Common myeloid progenitor, CD34-positive (primary cell): ENCODE results near the gene WDR64.
"Not testable (repeated sequence)": the region's sequence is repeated elsewhere in the genome, so short reads cannot be mapped to it uniquely, and the experiment has no call there.

Source experiments
- CTCF ChIA-PET: fragments of 350-600 bp; sonication (Branson Sonifier 250); formaldehyde crosslinking; loops from one replicate; lab custom pipeline; 2021; ENCODE audit warnings: antibody characterized with exemption; lab: Charles Lee
- POLR2A ChIA-PET: fragments of 350-600 bp; sonication (Branson Sonifier 250); formaldehyde crosslinking; loops from one replicate; lab custom pipeline; 2021; ENCODE audit warnings: antibody characterized with exemption; lab: Charles Lee
- DNase-seq, 3 donors: peaks; one replicate each; pipeline versions ENCODE4 v3.0.0 to v3.0.0-alpha.2; 2013
- H3K27ac ChIP-seq, 2 experiments: 1 replicate in 1 of 2; 2 replicates in 1 of 2; pipeline ENCODE4 v1.7.0; 2013; ENCODE audit warnings: inconsistent platforms in 2 of 2, low read length in 2 of 2, mild to moderate bottlenecking in 2 of 2, low read depth in 1 of 2, moderate library complexity in 1 of 2; ENCODE audit not compliant: severe bottlenecking in 2 of 2, insufficient read depth in 1 of 2, poor library complexity in 1 of 2
- H3K27me3 ChIP-seq, 5 experiments: replicated peaks in 2 of 5; 1 replicate in 3 of 5; 2 replicates in 2 of 5; pipeline versions ENCODE4 v1.6.1 to v1.7.0; 2013; ENCODE audit warnings: low read length in 4 of 5, mild to moderate bottlenecking in 2 of 5, moderate library complexity in 2 of 5, inconsistent platforms in 1 of 5; ENCODE audit not compliant: insufficient read depth in 5 of 5, control insufficient read depth in 4 of 5
- H3K36me3 ChIP-seq, 4 experiments: 1 replicate in 2 of 4; 2 replicates in 2 of 4; pipeline versions ENCODE4 v1.6.1 to v1.7.0; 2013; ENCODE audit warnings: low read length in 3 of 4, control low read depth in 1 of 4, mild to moderate bottlenecking in 1 of 4; ENCODE audit not compliant: control insufficient read depth in 4 of 4, insufficient read depth in 4 of 4
- H3K4me1 ChIP-seq, 4 experiments: 1 replicate in 3 of 4; 2 replicates in 1 of 4; pipeline versions ENCODE4 v1.6.1 to v1.7.1; 2013; ENCODE audit warnings: low read length in 3 of 4, mild to moderate bottlenecking in 3 of 4, control low read depth in 1 of 4, inconsistent platforms in 1 of 4, moderate library complexity in 1 of 4; ENCODE audit not compliant: control insufficient read depth in 4 of 4, insufficient read depth in 4 of 4; ENCODE audit errors: control extremely low read depth in 1 of 4
- H3K4me3 ChIP-seq, 7 experiments: 1 replicate in 4 of 7; 2 replicates in 3 of 7; pipeline versions ENCODE4 v1.5.1 to v1.7.0; 2013; ENCODE audit warnings: mild to moderate bottlenecking in 7 of 7, low read length in 6 of 7, moderate library complexity in 6 of 7, inconsistent platforms in 2 of 7, low read depth in 2 of 7, control low read depth in 1 of 7; ENCODE audit not compliant: insufficient read depth in 4 of 7, control insufficient read depth in 1 of 7; ENCODE audit errors: extremely low read depth in 1 of 7
- H3K9me3 ChIP-seq, 5 experiments: 1 replicate in 4 of 5; 2 replicates in 1 of 5; pipeline versions ENCODE4 v1.6.1 to v1.7.1; 2013; ENCODE audit warnings: low read length in 4 of 5, mild to moderate bottlenecking in 2 of 5, inconsistent platforms in 1 of 5, low read depth in 1 of 5, moderate library complexity in 1 of 5; ENCODE audit not compliant: control insufficient read depth in 4 of 5, insufficient read depth in 2 of 5; ENCODE audit errors: control extremely low read depth in 1 of 5
- WGBS: methylation state at CpG from one replicate; pipeline ENCODE4 v1.1.5; 2013; ENCODE audit not compliant: insufficient coverage; 5-methylcytosine and 5-hydroxymethylcytosine counted together

Gene WDR64

GRCh38 chr1:241654019-241654418 lies 1.9 kb downstream of the WDR64 start:
- POLR2A ChIA-PET: no interaction called here
- CTCF ChIA-PET: interaction anchor here (1.9 kb wide), 1 partner anchor 12 kb away, joined by 4 read pairs; no protein-coding TSS in a partner anchor

GRCh38 chr1:241654641-241655040 lies 2.6 kb downstream of the WDR64 start:
- WGBS: 100% methylated on average over 1 of the region's 1 CpG
- Histone ChIP-seq H3K4me3 (no peak overlapping the region), H3K36me3 (no peaks in the 10 kb centered on the region), H3K9me3 (no peaks in the 10 kb centered on the region), H3K27me3 (peaks cover 0 to 6% (median 0%) of the 10 kb centered on the region in 5 experiments), H3K27ac (no peak overlapping the region), H3K4me1 (no peaks in the 10 kb centered on the region)
- ChIA-PET CTCF (interaction anchor here (1.9 kb wide), 1 partner anchor 12 kb away, joined by 4 read pairs; no protein-coding TSS in a partner anchor), POLR2A (no interaction called here)
- no peak for DNase-seq

More at GRCh38 chr1:241654019-241654418, 1.9 kb downstream of the WDR64 start:
- Histone ChIP-seq H3K9me3 (no peaks in the 10 kb centered on the region), H3K36me3 (no peaks in the 10 kb centered on the region), H3K4me1 (no peaks in the 10 kb centered on the region), H3K27ac (no peak overlapping the region), H3K4me3 (no peak overlapping the region), H3K27me3 (peaks cover 0 to 6% (median 0%) of the 10 kb centered on the region in 5 experiments)
- WGBS: 100% methylated on average over 1 of the region's 1 CpG
- no peak for DNase-seq

GRCh38 chr1:241658081-241658793 lies 6.2 kb downstream of the WDR64 start:
- WGBS: 100% methylated on average over 2 of the region's 3 CpGs
- Histone ChIP-seq H3K27me3 (peaks cover 0 to 3% (median 0%) of the 10 kb centered on the region in 5 experiments), H3K4me1 (no peaks in the 10 kb centered on the region), H3K9me3 (no peaks in the 10 kb centered on the region), H3K27ac (no peak overlapping the region), H3K4me3 (no peak overlapping the region), H3K36me3 (no peaks in the 10 kb centered on the region)
- DNase-seq: no peak
- ChIA-PET POLR2A (no interaction called here), CTCF (no interaction called here)

- CTCF ChIA-PET: not testable (repeated sequence)
Observed at GRCh38 chr1:241659016-241659415, 6.9 kb downstream of the WDR64 start.

GRCh38 chr1:241660424-241660972 lies 8.4 kb downstream of the WDR64 start:
- ChIA-PET POLR2A (no interaction called here), CTCF (no interaction called here)
- no peaks in the 10 kb centered on the region for H3K36me3 ChIP-seq
- H3K4me1 ChIP-seq: no peaks in the 10 kb centered on the region
- no peak overlapping the region for H3K4me3 ChIP-seq
- H3K27me3 ChIP-seq: no peaks in the 10 kb centered on the region
- H3K27ac ChIP-seq: no peak overlapping the region
- no peak for DNase-seq
- WGBS: 92% methylated on average over 2 of the region's 5 CpGs
- no peaks in the 10 kb centered on the region for H3K9me3 ChIP-seq

More at GRCh38 chr1:241659016-241659415, 6.9 kb downstream of the WDR64 start:
- no CpG with 5 or more reads among the region's 2 CpGs for WGBS
- DNase-seq, H3K27ac ChIP-seq, H3K36me3 ChIP-seq, H3K4me1 ChIP-seq, H3K9me3 ChIP-seq, POLR2A ChIA-PET, H3K27me3 ChIP-seq, H3K4me3 ChIP-seq: not testable (repeated sequence)

GRCh38 chr1:241666419-241666818 lies 14.3 kb downstream of the WDR64 start:
- H3K9me3 ChIP-seq: no peaks in the 10 kb centered on the region
- CTCF ChIA-PET: no interaction called here
- H3K4me3 ChIP-seq: no peak overlapping the region
- no peaks in the 10 kb centered on the region for H3K4me1 ChIP-seq
- no CpG with 5 or more reads among the region's 3 CpGs for WGBS
- no peak for DNase-seq
- POLR2A ChIA-PET: no interaction called here
- H3K36me3 ChIP-seq: no peaks in the 10 kb centered on the region
- no peak overlapping the region for H3K27ac ChIP-seq
- peaks cover 0 to under 1% (median 0%) of the 10 kb centered on the region in 5 experiments for H3K27me3 ChIP-seq

- ChIA-PET POLR2A (no interaction called here), CTCF (no interaction called here)
- Histone ChIP-seq H3K27me3 (peaks cover 0 to 2% (median 0%) of the 10 kb centered on the region in 5 experiments), H3K36me3 (no peaks in the 10 kb centered on the region), H3K9me3 (no peaks in the 10 kb centered on the region), H3K27ac (no peak overlapping the region), H3K4me1 (no peaks in the 10 kb centered on the region), H3K4me3 (no peak overlapping the region)
- DNase-seq: no peak
- WGBS: no CpG with 5 or more reads among the region's 1 CpG
Observed at GRCh38 chr1:241672301-241672700, 20.2 kb downstream of the WDR64 start.
